Calu3 (cell line): Measurements from ENCODE around the gene ZFYVE27. TPM values are rescaled to one million over a fixed set of nuclear protein-coding genes. Genes with fewer than 3 reads are reported as not detected.

Experiments
- BruUV-seq: library from RNA; stranded (reverse); fragments of 400-500 nt; replicated peaks from 2 replicates; lab custom pipeline; 2021; lab: Mats Ljungman, UMichigan
- CTCF ChIA-PET: fragments of 300-600 bp; sonication (Branson Sonifier 250); formaldehyde crosslinking; loops from one replicate; lab custom pipeline; 2022; ENCODE audit warnings: antibody characterized with exemption; lab: Charles Lee
- DNase-seq: peaks from one replicate; pipeline ENCODE4 v3.0.0; 2022
- H3K27ac Mint-ChIP-seq: one replicate; pipeline ENCODE4 v1.8.0; 2022; ENCODE audit warnings: mixed read lengths; ENCODE audit not compliant: unreplicated experiment
- H3K27me3 Mint-ChIP-seq: one replicate; pipeline ENCODE4 v1.8.0; 2022; ENCODE audit warnings: mixed read lengths; ENCODE audit not compliant: unreplicated experiment
- H3K36me3 Mint-ChIP-seq: one replicate; pipeline ENCODE4 v1.8.0; 2022; ENCODE audit warnings: mild to moderate bottlenecking, moderate library complexity, mixed read lengths; ENCODE audit not compliant: insufficient read depth, unreplicated experiment
- H3K4me1 Mint-ChIP-seq: one replicate; pipeline ENCODE4 v1.8.0; 2022; ENCODE audit warnings: mild to moderate bottlenecking, low read depth, mixed read lengths; ENCODE audit not compliant: unreplicated experiment
- H3K4me3 Mint-ChIP-seq: one replicate; pipeline ENCODE4 v1.8.0; 2022; ENCODE audit warnings: mild to moderate bottlenecking, low read depth, moderate library complexity, mixed read lengths; ENCODE audit not compliant: unreplicated experiment
- H3K9me3 Mint-ChIP-seq: one replicate; pipeline ENCODE4 v1.8.0; 2022; ENCODE audit warnings: low read depth, mixed read lengths; ENCODE audit not compliant: unreplicated experiment
- intact Hi-C: fragments of 100-400 bp; cut with micrococcal nuclease; formaldehyde crosslinking; loops from one replicate; pipeline ENCODE4 v1.10.0; 2022; ENCODE audit not compliant: unreplicated experiment
- total RNA-seq: library from RNA; stranded (reverse); gene quantifications from 2 replicates; pipeline ENCODE4 v1.2.3, GENCODE V29; 2022
- TF ChIP-seq, protein P1 (sequence below): fragments of 200-600 bp; IDR thresholded peaks from one replicate; pipeline ENCODE4 v1.8.0; 2022; ENCODE audit warnings: antibody characterized with exemption; ENCODE audit not compliant: unreplicated experiment

Gene ZFYVE27
- total RNA-seq, 1 experiment from 2014 or later = 28.3 TPM

DNA sequence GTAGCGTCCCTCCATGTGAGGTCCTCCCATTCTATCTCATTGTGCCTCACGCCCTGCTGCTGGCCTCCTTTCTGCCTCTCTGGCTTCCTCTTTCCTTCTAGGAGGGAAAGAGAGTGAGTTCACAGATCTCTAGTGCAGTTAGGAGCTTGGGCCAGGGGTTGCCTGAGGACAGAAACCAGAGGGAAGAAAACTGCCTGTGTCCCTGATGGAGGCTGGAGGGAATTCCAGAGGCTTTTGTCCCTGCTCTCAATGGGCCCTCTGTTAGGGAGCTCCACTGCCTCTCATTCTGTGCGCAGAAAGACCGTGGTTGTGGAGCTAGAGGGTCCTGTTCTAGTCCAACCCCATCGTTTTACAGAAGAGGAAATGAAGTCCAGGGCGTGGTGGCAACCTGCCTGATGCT, 18.8 kb upstream of the ZFYVE27 start:
- BruUV-seq = no TSS peak
- CTCF ChIA-PET = interaction anchor here (1.0 kb wide), 1 partner anchor 17 kb away, joined by 4 read pairs; no protein-coding TSS in a partner anchor
- Mint-ChIP-seq H3K4me3 (peak overlapping the region; percentile 8), H3K27me3 (no peaks in the 10 kb centered on the region), H3K4me1 (peaks cover 21% of the 10 kb centered on the region), H3K36me3 (peaks cover 41% of the 10 kb centered on the region), H3K9me3 (no peaks in the 10 kb centered on the region), H3K27ac (peak overlapping the region; percentile 60)
- TF ChIP-seq, protein P1, sequence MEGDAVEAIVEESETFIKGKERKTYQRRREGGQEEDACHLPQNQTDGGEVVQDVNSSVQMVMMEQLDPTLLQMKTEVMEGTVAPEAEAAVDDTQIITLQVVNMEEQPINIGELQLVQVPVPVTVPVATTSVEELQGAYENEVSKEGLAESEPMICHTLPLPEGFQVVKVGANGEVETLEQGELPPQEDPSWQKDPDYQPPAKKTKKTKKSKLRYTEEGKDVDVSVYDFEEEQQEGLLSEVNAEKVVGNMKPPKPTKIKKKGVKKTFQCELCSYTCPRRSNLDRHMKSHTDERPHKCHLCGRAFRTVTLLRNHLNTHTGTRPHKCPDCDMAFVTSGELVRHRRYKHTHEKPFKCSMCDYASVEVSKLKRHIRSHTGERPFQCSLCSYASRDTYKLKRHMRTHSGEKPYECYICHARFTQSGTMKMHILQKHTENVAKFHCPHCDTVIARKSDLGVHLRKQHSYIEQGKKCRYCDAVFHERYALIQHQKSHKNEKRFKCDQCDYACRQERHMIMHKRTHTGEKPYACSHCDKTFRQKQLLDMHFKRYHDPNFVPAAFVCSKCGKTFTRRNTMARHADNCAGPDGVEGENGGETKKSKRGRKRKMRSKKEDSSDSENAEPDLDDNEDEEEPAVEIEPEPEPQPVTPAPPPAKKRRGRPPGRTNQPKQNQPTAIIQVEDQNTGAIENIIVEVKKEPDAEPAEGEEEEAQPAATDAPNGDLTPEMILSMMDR = no peak
- intact Hi-C loops = loop anchor here (5.0 kb wide), 1 partner anchor 41 kb away; no protein-coding TSS in a partner anchor
- no peak for DNase-seq

DNA sequence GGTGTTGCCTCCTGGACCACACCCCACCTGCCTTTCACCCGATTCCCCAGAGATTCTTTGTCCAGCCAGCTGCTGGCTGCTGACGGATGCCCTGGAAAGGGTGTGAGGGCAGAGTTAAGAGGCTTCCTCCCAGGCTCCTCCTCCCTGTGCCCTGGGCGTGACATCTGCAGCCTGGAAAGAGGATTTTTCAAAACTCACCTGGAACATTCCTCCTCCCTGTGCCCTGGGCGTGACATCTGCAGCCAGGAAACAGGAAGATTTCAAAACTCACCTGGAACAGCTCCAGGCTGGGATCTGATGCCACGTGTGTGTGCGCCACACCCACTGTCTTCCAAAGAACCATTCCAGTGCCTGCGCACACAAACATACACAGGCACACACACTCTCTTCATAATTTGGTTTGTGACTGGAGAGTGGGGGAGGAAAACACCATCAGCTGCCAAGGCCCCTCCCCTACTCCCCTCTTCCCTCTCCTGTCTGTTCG, 18.2 kb upstream of the ZFYVE27 start:
- intact Hi-C loops = loop anchor here (5.0 kb wide), 1 partner anchor 41 kb away; no protein-coding TSS in a partner anchor
- TF ChIP-seq, protein P1 = no peak
- DNase-seq = peak; percentile 78
- peaks cover 36% of the 10 kb centered on the region for H3K36me3 Mint-ChIP-seq
- peak overlapping the region; percentile 8 for H3K4me3 Mint-ChIP-seq
- no peaks in the 10 kb centered on the region for H3K27me3 Mint-ChIP-seq
- BruUV-seq = no TSS peak
- CTCF ChIA-PET = interaction anchor here (1.0 kb wide), 1 partner anchor 17 kb away, joined by 4 read pairs; no protein-coding TSS in a partner anchor
- H3K27ac Mint-ChIP-seq = peak overlapping the region; percentile 60
- no peaks in the 10 kb centered on the region for H3K9me3 Mint-ChIP-seq
- peaks cover 21% of the 10 kb centered on the region for H3K4me1 Mint-ChIP-seq

DNA sequence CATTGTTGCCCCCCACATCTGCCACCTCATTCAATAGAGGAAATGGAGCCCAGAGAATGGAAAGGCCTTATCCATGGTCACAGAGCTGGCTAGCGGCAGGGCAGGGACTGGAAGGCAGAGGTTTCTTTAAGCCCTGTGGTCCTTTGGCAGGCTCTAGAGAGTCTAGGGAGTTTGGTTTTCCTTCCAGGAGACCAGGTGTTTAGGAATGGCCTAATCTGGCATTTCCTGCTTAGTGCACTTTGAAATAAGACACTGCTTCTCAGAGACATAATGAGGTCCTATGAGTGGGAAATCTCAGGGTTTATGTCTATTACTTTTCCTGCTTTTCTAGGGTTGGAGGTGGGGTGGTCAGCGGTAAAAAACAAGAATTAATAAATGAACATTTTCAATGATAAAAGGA, 17.3 kb upstream of the ZFYVE27 start:
- intact Hi-C loops = loop anchor here (5.0 kb wide), 1 partner anchor 42 kb away; no protein-coding TSS in a partner anchor
- Mint-ChIP-seq H3K27me3 (no peaks in the 10 kb centered on the region), H3K9me3 (no peaks in the 10 kb centered on the region), H3K4me1 (peaks cover 21% of the 10 kb centered on the region), H3K27ac (peak overlapping the region; percentile 60), H3K4me3 (no peak overlapping the region), H3K36me3 (peaks cover 27% of the 10 kb centered on the region)
- no TSS peak for BruUV-seq
- TF ChIP-seq, protein P1 = no peak
- no peak for DNase-seq
- CTCF ChIA-PET = no interaction called here

- no peaks in the 10 kb centered on the region for H3K27me3 Mint-ChIP-seq
Measured at GRCh38 chr10:97721871-97722780, 14.8 kb upstream of the ZFYVE27 start.

More at GRCh38 chr10:97721871-97722780, 14.8 kb upstream of the ZFYVE27 start:
- Mint-ChIP-seq H3K4me1 (peaks cover 21% of the 10 kb centered on the region), H3K9me3 (no peaks in the 10 kb centered on the region), H3K4me3 (no peak overlapping the region), H3K36me3 (peaks cover 22% of the 10 kb centered on the region), H3K27ac (peak overlapping the region; percentile 60)
- DNase-seq = no peak
- no TSS peak for BruUV-seq
- CTCF ChIA-PET = no interaction called here
- TF ChIP-seq, protein P1 = no peak
- intact Hi-C loops = no loop called here
